Measurements from ENCODE around the gene DLST.
A peak's percentile ranks its signal among the peaks of the same experiment; 100 is the strongest.

Gene DLST

DNA sequence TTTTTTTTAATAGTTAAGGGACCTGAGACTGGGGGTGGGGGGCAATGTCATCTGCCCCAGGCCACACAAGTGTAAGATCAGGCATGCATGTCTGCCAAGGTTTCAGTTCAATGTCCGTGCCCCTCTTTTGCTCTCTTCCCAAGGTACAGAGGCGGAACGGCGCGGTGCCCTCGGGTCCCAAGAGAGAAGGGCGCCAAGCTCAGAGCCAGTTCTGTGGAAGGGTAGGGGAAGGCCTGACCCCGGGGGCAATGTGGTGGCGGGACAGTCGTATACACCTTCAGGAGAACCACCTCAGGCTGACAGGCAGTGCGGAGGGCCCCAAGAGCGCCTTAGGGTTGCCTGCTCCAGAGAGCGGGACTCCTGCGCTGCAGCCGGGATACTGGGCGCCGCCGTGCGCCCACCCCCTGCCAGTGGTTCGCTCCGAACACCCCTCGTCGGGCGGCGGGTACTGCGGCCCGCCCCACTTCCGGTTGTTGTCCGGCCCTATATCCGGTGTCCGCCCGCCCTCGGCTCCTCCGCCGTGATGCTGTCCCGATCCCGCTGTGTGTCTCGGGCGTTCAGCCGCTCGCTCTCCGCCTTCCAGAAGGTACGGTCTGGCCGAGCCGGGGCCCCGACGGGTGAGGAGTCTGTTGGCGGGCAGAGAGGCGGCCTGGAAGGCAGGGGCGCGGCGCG is at the start of gene DLST:
Gene DLST, plus strand, starts transcription at position 486 of the 672 bp plus-strand sequence. Its CDS starts 38 bp downstream, at position 524.
- DNase-seq: peak; percentile 66

DNA sequence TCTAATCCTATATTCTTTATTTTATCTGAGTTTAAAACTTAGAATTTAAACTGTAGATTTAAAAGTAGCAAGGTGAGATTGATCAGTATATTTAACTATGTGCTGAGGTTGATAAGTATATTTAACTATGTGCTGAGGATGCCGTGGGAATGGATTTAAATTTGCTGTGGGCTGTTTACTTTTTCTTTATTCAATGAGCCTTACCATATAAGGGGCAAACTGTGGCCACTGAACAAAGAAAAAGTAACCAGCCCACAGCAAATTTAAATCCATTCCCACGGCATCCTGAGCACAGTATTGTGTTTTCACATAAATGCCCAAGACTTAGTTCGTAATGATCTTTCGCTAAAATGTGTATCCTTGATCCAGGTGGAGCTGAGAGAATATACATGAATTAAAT is 48.9 kb upstream of the DLST start:
- no peak for DNase-seq

DNA sequence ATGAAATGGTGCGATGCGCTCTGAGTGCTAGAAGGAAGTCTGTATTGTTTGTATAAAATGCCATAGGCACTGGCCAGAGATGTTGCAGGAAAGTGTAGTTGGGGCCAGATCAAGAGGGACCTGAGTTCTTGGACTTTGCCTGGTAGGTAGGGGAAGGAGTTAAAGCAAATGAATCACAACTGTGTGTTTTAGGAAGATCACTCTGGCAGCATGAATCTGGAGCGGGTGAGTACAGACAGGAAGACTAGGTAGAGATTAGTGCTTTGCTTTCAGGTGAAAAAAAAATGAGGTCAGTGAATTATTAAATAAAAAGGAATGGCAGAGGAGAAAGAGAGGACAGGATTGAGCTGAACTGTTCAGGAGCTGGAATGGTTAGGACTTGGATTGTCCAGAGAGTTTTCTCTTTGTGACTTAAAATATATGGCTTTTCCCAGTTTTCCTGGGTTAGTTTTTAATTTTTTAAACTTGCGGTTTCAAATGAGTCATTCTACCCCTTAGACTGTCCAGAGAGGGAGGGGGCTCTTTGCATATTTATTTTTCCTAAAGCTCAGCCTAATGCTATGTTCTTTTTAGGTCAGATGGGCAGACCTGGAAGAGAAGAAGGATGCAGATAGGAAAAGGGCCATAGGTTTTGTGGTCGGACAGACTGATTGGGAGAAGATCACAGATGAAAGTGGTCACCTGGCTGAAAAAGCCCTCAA is 46.9 kb upstream of the DLST start:
- DNase-seq: no peak

DNA sequence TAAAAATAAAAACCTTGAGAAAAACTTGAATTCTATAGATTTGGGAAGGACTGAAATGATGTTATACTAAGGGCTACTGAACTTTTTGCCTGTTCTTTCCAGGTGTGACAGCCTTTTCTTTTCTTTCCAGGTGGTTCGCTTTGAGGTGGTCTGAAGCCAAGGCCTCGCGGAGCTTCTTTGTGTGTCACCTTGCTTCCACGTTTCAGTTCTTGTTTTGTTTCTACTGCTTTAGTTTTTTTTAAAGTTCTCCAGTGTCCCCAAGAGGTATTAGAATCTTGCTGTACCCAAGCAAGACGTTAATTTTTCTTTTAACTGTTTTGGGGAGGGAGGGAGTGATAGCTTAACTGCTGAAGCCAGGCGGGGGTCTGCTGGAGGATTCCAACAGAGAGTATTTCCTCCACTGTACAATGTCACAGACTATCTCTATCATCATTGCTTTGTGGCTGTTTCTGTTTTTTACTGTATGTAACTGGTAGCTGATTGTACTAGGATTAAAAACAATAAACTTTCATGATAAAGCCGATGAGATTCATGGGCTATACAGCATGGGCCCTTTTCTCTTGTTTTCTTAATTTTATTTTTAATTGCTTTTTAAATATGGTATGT is 46.0 kb upstream of the DLST start:
- no peak for DNase-seq

DNA sequence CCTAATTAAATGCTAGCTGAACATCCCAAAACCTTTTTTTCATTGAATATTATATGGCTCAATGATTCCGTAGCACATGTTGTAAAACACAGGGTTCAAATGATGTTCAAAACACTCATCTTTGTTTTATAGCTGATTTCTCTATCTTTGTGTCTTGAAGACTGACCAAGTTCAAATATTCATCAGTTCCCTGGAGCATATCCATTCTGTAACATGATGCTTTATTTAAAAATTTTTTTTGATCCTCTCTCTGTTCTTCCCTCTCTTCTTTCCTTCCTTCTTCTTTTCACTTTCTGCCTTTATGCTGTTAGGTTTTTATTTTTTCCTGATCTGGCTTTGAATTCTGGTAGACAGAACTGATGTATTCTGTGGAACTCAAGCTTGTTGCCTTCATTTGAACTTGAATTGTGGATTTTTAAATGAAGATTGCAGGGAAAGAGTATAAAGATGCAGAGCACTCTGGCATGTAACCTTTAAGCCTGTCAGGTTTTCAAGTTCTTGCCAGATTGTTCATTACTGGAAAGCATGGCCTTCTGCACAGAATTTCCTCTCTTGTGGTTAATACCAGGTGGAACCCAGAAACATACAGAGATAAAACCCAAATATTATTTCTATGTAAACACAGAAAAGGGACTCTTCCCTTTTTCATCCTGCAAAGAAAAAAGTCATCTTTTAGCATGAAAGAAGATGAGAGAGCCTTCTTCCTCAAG is 45.3 kb upstream of the DLST start:
- DNase-seq: no peak

DNA sequence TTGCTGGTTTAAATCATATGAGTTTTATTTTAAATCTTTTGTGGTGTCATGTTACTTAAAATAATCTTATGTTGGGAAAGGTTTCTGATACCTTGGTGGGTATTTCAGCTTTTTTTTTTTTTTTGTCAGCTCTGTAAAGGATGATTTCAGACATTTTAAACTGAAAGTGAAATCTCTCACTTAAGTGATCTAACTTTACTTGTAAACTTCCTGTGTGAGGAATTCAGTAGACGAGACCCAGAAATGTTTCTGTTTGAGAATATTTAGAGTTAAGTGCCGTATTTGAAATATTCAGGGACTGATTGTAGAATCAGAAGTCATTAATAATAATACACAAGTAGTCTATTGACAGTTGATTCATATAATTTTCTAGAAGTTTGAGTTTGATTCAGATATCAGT is 43.5 kb upstream of the DLST start:
- DNase-seq: no peak

DNA sequence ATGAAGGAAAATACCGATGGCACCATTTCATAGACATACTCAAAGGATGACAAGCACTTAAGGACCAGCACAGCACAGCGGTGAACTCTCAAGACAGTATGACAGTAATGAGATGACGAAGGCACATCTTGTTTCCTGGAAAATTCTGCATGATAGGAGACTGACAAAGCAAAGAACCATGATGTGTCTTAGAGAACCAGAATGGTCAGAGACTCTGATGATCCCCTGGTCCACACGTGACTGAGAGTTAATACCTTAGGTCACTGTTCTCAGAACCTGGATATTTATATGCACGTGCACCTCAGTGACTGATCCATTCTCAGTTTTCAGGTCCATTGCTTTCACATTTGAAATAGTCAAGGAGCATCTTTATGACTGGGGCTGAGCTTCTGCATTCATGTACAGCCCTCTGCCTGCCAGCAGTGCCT is 41.1 kb upstream of the DLST start:
- no peak for DNase-seq

DNA sequence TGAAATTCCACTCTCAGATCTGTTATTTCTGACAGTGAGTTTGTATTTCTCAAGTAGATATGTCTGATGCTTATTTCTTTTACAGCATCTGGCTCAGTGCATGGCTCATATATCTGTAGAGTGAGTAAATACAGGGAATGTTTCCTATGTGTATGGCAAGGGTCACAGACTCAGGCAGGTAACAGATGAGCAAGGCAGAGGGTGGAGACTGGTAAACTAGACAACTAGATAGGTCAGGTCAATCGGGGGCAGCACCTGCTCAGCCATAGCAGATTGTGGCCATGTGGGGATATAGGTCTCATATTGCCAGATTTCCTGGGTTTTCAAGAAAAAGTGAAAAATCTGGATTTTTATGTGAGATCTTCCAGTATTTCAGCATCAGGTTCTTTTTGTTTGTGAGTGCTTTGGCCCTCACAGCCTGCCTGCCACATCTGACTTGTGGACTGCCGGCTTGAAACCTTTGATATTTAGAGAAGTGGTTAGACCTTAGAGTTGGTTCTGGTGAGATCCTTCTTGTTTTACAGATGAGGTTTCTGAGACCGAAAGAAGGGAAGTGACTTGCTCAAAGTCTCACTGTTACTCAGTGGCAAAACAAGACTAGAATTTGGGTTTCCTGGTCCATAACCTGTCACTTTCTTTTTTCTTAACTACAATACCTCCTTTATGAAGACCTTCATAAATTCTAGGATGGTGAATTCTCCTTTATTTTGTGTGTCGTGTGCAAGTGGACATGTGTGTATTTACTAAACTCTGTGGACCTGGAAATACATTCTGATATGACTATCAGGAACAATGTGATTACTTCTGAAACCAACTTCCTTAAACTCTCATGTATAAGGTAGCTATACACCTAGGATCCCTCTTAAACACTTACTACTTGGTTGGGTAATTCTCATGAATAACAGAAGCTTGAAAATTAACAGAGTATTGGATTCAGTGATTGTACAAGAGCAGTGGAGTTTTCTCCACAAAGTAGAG is 40.2 kb upstream of the DLST start:
- DNase-seq: no peak

DNA sequence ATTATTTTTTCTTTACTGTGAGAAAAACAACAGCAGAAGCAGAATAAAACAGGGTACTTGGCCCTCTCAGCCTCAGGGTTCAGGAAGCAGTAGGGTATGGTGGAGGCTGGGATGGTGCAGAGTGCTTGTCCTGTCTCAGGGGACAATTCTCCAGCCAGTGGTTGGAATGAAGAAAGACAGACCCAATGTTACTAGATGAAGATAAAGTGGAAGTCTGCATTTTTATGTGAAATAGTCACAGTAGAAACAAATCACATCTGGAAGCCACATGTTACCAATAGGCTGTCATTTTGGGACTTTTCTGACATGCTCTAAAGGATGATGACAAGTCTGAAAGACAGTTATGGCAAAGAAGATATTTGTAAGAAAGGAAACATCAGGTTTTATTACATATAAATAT is 38.1 kb upstream of the DLST start:
- DNase-seq: no peak

DNA sequence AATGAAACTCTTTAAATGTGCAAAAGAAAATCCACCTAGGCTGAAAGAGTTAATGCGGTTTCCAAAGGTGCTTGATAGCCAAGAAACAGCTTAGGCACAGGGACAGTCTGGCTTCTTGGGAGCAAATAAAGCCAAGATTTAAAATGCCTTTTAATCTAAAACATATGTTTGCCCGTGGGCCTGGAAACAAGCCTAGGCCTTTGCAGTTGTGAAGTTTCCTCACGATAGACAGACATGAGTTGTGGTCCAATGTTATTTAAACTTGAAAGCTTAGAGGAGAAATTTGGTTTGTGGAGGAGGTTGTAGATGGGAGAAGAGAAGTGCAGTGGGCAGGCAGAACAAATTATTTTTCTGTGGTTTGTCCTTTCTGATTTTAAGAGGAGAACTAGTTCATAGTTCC is 35.5 kb upstream of the DLST start:
- DNase-seq: no peak

DNA sequence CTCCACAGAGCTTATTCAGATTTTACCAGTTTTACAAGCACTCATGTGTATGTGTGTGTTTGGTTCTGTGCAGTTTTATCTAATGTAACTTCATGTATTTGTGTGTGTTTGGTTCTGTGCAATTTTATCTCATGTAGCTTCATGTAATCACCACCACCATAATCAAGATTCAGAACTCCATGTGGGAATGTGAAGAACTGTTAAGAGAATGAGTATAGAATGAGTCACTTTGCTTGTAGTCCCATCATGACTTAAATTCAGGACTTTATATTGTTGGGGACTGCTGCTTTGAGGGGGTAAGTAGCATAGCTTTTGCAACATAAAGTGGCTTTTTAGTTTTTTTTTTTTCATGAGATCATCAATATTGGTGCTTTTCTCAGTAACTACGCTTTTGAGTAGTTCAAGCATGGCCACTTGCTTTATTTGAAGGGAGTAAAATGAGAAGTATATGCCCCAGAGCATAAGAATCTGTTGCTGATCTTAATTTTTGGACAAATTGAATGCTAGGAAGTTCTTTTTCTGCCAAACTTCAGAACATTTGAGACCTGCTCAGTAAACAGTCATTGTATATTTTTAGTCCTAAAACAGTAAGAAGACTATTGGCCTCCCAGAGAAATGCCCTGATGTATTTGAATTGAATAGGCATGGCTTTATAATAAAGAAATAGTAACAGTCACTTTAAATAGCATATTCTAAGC is 34.6 kb upstream of the DLST start:
- DNase-seq: no peak

DNA sequence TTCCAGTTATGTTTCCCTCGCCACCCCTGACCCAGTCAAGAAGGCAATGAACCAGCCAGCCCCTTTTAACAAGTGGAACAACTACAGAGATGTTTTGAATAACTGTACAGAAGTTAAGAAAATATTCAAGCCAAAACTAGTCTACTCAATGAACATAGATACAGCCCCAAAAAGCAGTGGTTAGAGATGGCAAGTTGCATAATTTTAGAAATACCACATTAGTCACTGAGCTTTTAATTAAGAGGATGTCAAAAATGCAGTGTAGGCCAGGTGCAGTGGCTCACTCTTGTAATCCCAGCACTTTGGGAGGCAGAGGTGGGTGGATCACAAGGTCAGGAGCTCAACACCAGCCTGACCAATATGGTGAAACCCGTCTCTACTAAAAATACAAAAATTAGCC is 32.9 kb upstream of the DLST start:
- DNase-seq: no peak

DNA sequence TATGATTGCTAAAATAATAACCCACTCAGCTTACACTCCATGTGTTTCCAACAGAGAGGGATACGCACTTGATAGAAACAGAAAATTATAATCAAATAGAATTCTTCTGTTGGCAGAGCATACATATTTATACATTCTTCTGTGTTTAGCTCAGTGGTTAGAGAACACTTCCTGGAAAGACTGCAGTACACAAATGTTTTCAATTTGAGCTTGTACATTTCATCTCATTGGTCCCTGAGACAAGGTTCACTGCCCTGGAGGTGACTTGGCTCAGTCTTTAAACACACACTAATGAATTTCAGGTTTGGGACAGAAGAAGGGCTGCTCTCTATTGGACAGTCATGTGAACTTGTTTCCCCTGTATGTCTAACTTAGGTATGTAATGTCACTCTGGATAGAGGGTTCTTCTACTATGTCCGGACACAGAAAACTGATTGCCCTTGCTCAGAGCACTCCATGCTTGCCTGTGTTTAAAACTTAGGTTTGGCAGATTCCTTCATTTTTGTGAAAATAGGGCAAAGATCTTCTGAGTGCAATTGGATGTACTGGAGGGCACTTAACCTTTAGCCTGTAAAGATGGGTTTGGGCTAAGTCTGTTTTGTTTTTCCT is 28.7 kb upstream of the DLST start:
- DNase-seq: no peak

DNA sequence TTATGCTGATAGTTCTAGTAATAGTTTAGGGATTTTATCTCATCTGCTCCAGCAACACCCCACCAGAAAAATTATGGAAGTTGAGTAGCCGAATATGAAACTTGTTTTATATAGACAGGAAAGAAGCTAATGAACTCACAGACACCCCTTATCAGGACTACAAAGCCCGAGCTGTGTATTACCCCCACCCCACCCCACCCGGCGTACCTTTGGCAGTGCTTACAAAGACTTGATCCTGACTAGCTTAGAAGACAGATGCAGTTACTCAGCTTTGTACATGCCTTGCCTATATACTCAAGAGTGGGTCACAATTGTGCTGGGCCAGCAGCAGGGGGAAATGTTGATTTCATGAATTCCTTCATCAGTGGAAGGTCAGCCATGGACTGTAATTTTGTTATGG is 28.1 kb upstream of the DLST start:
- no peak for DNase-seq

DNA sequence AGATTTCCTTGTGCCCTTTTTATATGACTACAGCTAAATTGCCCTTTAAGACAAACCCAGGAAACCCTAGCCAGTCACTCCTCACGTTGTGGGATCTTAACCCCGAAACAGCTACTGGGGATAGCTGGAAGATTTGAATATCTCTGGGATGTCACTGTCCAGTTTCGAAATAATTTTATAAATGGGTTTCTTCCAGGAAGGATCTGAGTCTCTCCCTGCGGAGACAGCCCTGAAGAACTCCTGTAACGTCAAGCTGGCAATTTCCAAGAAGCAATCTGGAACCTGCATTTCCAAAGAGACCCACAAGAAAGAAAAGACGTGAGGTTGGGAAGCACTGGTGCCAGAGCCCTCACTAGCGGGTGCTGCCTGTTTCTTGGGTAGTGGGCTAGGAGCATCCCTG is 26.7 kb upstream of the DLST start:
- no peak for DNase-seq

DNA sequence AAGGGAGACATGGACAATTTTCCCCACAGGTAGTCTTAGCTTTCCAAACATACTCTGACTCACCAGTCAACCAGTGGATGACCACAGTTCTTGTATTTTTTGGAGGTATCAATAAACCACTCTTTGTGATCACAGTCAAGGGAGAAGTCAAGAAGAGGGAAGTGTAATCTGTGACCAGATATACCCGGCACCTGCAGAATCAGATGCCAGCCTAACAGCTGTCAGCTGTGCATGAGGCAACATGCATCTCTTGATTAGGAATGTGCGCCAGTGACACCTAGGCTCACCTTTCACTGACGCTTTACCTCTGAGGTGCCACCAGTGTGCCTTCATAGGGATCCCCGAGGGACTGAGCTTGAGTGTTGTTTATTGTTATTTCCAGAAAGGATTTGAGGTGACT is 25.8 kb upstream of the DLST start:
- DNase-seq: no peak

DNA sequence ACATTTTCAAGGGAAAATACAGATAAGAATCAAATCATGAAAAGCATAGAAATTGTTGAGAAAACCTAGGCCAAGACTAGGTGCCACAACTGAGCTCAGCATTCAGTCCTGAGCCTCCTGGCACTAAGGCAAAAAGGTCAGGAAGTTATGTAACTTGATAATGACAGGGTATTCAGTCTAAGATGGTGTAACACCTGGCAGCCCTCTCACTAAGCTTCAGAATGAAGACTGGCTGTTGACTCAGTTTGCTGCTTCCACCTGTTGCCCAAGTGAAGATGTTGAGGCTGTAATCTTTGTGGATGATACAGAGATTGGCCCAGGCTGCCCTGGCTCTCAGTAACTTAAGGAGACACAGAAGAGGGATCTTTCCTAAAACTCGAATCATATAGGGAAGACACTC is 25.4 kb upstream of the DLST start:
- no peak for DNase-seq

DNA sequence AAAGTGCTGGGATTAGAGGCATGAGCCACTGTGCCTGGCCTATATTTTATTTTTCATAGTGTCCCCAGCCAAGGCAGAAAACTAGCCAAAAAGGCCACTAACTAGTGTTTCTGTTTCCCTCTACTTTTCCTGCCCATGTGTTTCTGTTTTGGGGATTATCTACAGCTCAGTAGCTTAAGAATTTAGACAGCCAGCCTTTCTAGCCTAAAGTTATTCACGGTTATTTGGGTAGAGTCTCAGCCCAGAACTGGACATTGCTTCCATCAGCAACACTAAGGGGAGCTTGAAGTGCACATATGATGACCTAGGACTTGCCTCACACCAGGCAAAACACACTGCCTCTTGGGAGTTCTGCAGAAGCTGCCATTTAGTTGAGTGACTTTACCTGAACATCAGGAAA is 23.7 kb upstream of the DLST start:
- DNase-seq: no peak

DNA sequence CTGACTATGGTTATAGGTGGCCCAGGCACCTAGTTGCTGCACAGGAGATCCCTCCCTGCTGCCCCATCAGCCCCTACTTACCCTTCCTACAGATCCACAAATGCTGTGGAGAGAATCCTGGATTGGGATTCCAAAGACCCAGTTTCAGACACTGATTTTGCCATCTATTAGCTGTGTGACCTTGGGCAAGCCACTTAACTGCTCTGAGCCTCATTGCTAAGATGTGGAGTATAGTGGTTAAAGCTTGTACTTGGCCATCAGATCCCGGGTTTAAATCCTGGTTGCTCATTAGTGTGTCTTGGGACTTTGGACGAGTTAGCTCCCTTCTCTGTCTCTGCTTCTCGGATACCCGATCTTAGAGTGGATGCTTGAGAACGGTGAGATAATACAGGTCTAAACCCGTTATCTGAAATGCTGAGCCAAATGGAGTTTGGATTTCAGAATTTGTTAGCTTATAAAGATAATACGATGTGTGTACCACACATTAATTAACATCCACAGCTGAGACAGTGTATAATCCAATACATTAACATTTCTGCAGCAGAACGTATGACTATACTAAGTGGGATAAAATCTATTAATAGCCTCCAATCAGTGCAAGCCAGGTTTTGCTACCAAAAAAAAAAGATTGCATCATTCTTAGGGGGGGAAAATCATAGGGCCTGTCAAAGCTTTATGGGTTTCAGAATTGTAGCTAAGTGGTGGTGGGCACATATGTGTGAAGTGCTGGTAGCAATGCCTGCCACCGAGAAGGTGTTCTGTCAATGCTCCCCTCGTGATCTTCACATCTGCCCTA is 21.8 kb upstream of the DLST start:
- DNase-seq: no peak

DNA sequence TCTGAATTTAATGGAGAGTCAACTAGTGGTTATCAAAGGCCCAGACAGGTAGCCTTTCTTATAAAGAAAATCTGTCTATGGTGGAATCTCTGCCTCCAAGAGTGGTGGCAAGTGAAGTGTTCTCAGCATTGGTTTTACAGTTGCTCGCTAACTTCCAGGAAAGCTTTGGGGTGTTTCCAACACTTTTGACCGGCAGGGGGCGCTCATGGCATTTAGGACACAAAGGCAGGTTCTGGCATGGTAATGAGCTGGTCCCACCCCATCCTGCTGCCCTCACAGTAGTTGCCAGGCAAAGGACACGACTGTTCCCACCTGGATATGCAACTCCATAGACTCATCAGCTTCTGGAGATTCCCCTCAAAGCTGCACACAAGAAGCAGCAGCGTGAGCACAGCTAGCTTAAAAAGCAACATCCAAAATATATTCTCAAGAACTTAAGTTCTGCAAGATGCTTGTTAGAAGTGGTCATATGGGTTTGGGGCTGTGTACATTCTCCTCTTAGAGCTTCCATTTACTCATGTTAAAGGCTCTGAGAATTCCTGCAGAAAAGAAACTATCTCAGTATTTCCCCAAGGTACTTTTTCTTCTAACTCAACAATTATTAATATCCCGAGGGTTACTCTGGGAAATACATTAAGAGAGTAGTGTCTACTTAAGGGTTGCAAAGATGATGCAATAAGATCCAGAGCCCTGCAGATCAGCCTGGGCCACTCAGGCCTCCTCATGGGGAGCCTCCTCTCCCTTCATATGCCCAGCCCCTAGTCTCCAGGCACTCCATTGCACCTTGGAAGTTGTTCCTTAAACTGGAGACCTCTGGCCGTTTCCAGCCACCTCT is 20.6 kb upstream of the DLST start:
- peak; percentile 70 for DNase-seq

Measured in SHP77 treated with DMSO at 0.1 percent for 48 hours (cell line).